Measurements from ENCODE around the gene AFTPH.

- TF ChIP-seq CTCF (conservative IDR thresholded peaks at IDR 0.05), result no peak
- TF ChIP-seq EZH2 (IDR thresholded peaks at IDR 0.05; ENCODE audit: low read depth), result no peak
Measured at GRCh38 chr2:64609942-64610281, 85.8 kb downstream of the AFTPH start.
